ENCODE results near the gene PDE3A.

- TF ChIP-seq EZH2 (IDR thresholded peaks at IDR 0.05; ENCODE audit: low read length, unreplicated experiment) (no peak), CTCF (conservative IDR thresholded peaks at IDR 0.05; ENCODE audit: low read depth, low read length) (no peak), EZH2phosphoT487 (IDR thresholded peaks at IDR 0.05; ENCODE audit: borderline replicate concordance, low read length) (no peak)
Measured at GRCh38 chr12:20439626-20440025, 71.3 kb downstream of the PDE3A start.

Measured in PC-3 (cell line).